DMS153 treated with DMSO at 0.1 percent for 48 hours (cell line): ENCODE measurements around the gene DISP3.

Experiments used
- DNase-seq: peaks from one replicate; lab custom pipeline; 2025; ENCODE audit not compliant: unreplicated experiment; lab: John Stamatoyannopoulos, UW

Gene DISP3

DNA sequence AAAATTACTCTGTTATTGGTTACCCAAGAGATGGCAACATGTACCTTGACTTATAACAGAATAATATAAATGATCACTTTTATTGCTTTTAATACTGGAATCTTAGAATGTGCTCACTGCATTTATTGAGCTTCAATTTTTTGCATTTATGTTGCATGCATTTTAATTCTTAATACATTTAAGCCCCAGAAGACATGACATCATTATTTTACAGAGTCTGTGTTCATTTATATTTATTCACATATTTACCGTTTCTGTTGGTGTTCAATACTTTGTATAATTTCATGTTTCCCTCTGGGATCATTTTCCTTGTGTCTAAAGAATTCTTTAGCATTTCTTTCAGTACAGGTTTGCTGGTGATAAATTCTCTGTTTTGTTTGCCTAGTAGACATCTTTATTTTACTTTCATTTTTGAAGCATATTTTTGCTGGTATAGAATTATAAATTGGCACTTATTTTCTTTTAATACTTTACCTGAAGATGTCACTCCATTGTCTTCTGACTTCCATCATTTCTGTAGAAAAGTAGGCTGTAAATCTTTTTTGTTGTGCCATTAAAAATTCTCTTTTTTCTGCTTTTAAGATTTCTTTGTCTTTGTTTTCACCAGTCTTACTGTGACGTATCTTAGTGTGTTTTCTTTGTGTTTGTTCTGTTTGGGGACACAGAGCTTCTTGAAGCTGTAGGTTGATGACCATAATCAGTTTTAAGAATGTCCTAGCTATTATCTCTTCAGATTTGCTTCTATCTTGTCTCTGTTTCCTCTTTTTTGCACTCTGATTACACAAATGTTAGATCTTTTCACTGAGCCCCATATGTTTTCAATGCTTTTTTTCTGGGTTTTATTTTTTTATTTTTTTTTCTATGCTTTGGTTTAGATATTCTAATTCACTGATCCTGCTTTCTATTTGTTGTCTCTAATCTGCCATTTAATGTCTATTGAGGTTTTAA lies 26.9 kb downstream of the DISP3 start:
- peak; percentile 6 for DNase-seq

GRCh38 chr1:11507309-11507708 lies 28.4 kb downstream of the DISP3 start:
- DNase-seq: no peak

DNA sequence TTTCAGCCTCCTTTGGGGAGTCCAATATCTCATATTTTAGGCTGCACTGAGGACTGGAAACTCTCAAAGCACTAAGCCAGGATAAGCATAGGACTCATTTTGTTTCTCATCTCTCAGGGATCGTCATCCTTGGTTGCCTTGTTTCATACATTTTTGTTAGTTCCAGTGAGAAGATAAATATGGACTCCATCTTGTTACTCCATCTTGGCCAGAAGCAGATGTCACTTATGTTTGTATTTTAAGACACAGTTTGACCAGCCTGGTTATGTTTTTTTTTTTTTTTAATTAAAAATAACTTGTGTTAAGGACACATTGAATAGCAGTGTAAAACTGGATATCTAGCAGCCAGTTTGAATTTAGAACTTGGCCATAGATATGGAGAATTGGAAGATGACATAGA lies 34.7 kb downstream of the DISP3 start:
- DNase-seq: no peak

- DNase-seq: no peak
Measured at GRCh38 chr1:11514366-11514765, 35.4 kb downstream of the DISP3 start.

- DNase-seq: no peak
Measured at GRCh38 chr1:11515368-11516300, 36.7 kb downstream of the DISP3 start.

DNA sequence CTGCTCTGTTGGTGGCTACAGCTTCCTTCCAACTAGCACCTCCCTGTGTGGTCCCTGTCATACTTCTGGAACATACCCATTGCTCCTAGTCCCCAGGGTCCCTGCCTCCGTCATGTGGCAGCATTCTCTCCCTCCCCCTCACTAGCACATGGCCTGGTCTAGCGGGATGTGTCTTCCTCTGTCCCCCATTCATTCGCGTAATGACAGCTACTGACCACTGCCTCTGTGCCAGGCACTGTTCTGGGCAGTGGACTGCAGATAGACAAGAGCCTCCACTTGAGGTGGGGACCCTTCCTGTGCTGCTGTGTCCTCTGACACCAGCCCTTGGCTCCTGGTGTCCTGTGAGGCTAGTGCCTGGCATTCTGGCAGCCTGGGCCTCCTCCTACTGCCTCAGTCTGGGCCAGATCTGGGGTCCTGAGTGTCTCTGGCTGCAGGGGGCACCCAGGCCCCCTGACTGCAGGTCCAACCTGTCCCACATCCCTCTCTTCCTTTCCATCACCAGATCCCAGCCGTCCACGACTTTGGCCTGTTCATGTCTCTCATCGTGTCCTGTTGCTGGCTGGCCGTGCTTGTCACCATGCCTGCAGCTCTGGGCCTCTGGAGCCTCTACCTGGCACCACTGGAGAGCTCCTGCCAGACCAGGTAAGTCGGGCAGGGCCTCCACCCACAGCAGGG lies 38.1 kb downstream of the DISP3 start:
- DNase-seq: no peak

GRCh38 chr1:11518016-11518701 lies 39.2 kb downstream of the DISP3 start:
- DNase-seq: no peak

DNA sequence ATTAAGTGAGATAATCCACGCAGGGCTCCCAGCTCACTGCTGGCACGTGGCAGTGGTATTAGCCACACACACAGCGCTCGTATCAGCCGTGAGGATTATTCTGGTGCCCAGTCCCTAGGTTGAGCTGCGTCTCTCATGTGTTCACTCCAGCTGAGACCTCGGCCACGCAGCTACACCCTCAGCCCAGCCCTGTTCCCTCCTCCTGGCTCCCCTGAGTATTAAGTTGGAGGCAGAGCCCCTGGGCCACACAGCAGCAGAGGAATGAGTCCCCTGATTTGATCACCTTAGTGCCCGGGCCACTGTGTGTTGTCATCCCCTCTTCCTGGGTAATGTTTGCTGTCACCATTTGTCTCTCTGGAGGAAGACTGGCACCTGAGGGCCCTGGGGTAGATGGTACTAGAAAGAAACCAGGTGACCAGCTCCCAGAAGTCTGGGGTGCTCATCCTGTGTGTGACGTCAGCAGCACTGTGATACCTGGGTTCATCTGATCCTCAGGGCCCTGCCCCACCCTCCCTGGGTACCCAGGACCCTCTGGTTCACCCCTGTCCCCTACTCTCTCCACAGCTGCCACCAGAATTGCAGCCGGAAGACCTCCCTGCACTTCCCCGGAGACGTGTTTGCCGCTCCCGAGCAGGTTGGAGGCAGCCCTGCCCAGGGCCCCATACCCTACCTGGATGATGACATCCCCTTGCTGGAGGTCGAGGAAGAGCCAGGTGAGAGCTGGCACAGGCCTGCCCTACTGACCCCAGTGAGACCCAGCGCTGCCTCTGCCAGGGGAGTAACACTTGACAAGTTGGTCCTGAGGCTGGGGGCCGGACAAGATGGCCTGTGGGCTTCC lies 40.1 kb downstream of the DISP3 start:
- DNase-seq: no peak

- DNase-seq: no peak
Measured at GRCh38 chr1:11519629-11520031, 40.7 kb downstream of the DISP3 start.

- DNase-seq: no peak
Measured at GRCh38 chr1:11520531-11521233, 41.7 kb downstream of the DISP3 start.

- DNase-seq: no peak
Measured at GRCh38 chr1:11521582-11522399, 42.8 kb downstream of the DISP3 start.

- DNase-seq: no peak
Measured at GRCh38 chr1:11522400-11523235, 43.7 kb downstream of the DISP3 start.

GRCh38 chr1:11523261-11523660 lies 44.3 kb downstream of the DISP3 start:
- DNase-seq: no peak

GRCh38 chr1:11523746-11524464 lies 45.0 kb downstream of the DISP3 start:
- DNase-seq: no peak

- no peak for DNase-seq
Measured at GRCh38 chr1:11524465-11525150, 45.7 kb downstream of the DISP3 start.

DNA sequence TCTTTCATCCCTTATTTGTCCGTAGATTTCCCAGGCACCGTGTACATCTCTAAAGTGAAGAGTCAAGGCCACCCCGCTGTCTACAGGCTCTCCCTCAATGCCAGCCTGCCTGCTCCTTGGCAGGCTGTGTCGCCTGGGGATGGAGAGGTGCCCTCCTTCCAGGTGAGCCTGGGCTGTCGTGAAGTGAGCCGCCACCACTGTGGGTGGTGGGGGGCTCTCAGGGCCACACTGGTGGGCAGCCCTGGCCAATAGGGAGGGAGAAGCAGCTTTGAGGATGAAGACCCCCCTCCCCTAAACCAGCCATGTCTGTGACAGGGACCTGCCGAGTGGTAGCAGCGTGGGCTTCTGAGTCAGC lies 46.2 kb downstream of the DISP3 start:
- DNase-seq: no peak
